NCI-H2081 treated with DMSO at 0.1 percent for 48 hours (cell line): ENCODE results near the gene DCUN1D3.

Experiments used
- DNase-seq: peaks from one replicate; lab custom pipeline; 2025; lab: John Stamatoyannopoulos, UW

DCUN1D3 gene

GRCh38 chr16:20918486-20919239 is 18.5 kb upstream of the DCUN1D3 start:
- no peak for DNase-seq

GRCh38 chr16:20916942-20917341 is 16.8 kb upstream of the DCUN1D3 start:
- no peak for DNase-seq

- DNase-seq, result no peak
Observed at GRCh38 chr16:20916289-20916688, 16.1 kb upstream of the DCUN1D3 start.

GRCh38 chr16:20911361-20911760 is 11.2 kb upstream of the DCUN1D3 start:
- no peak for DNase-seq

GRCh38 chr16:20910781-20911321 is 10.7 kb upstream of the DCUN1D3 start:
- DNase-seq, result no peak

- no peak for DNase-seq
Observed at GRCh38 chr16:20906341-20907255, 6.4 kb upstream of the DCUN1D3 start.

- no peak for DNase-seq
Observed at GRCh38 chr16:20905576-20905975, 5.4 kb upstream of the DCUN1D3 start.

- no peak for DNase-seq
Observed at GRCh38 chr16:20904507-20905081, 4.4 kb upstream of the DCUN1D3 start.

GRCh38 chr16:20903899-20904506 is 3.8 kb upstream of the DCUN1D3 start:
- no peak for DNase-seq

GRCh38 chr16:20903116-20903898 is 3.1 kb upstream of the DCUN1D3 start:
- DNase-seq, result no peak

- DNase-seq, result no peak
Observed at GRCh38 chr16:20902426-20902825, 2.3 kb upstream of the DCUN1D3 start.

- no peak for DNase-seq
Observed at GRCh38 chr16:20901436-20902112, 1.4 kb upstream of the DCUN1D3 start.

- no peak for DNase-seq
Observed at GRCh38 chr16:20901068-20901435, 894 bp upstream of the DCUN1D3 start.

GRCh38 chr16:20899477-20900298 is 470 bp downstream of the DCUN1D3 start:
- DNase-seq, result no peak

GRCh38 chr16:20899071-20899470 is 1.1 kb downstream of the DCUN1D3 start:
- DNase-seq, result no peak

GRCh38 chr16:20897922-20898321 is 2.2 kb downstream of the DCUN1D3 start:
- DNase-seq, result no peak

- DNase-seq, result no peak
Observed at GRCh38 chr16:20897253-20897897, 2.8 kb downstream of the DCUN1D3 start.

- no peak for DNase-seq
Observed at GRCh38 chr16:20894388-20894787, 5.8 kb downstream of the DCUN1D3 start.

- no peak for DNase-seq
Observed at GRCh38 chr16:20889625-20890275, 10.4 kb downstream of the DCUN1D3 start.
